ENCODE results near the gene USH2A. TPM values are rescaled to one million over a fixed set of nuclear protein-coding genes. Genes with fewer than 3 reads are reported as not detected.

Gene USH2A
- total and polyA plus RNA-seq, 8 donors = 0.37 to 0.58 TPM; not detected in 6

DNA sequence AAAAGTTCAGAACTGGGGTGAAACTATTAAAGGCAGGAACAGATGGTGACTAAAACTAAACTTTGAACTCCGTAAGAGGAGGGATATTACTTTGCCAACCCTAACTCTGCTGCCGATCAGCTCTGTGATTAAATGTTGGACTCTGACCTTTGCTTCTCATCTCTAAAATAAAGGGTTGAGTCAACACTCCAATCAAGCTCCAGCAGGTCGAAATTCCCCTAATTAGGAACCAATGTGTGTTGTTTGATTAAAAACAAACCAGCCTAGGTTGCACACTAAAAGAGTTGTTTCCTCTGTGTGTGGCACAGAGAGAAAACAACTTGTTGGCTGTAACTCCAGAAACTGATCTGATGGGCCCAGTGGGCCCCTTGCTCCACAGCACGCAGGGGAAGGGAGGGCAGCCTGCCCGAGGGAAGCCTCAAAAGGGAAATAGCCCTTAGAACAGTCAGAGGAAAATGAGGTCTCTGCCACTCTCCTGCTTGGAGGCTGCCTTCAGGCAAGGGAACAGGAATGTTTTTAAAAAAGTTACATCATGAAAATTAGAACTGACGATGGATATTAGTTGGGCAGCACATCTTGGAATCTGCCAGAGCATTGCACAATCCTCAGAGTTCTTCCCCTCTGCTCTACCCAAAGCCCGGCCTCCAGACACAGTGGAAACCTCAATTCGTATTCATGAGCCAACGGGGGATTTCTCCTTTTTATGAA is 786.8 kb downstream of the USH2A start:
- H3K4me3 ChIP-seq = peak overlapping the region in 2 of 4 donors; percentile 9 to 13
- peak in 1 of 2 donors; percentile 16 for DNase-seq

DNA sequence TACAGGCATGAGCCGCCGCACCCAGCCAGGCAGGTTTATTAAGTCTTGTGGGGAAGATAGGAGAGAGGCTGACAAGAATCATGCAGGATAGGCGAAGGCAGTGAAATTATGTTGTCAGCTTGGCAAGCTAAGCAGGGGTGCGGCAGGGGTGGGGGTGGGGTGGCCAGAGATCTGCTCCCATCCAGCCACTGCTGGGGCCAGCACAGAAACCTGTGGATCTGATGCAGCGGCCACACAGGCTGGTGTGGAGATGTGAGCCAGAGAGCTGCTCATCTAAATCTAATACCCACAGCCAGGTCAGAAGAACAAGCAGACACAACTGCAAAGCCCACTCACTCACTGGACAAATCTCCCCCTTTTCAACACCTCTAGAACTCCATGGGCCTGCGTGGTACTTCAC is 787.4 kb downstream of the USH2A start:
- H3K9me3 ChIP-seq = no peaks in the 10 kb centered on the region
- TF ChIP-seq POLR2AphosphoS5 (IDR thresholded peaks at IDR 0.05) (no peak), CTCF (IDR thresholded peaks at IDR 0.05) (no peak), POLR2A (IDR thresholded peaks at IDR 0.05) (no peak), EP300 (IDR thresholded peaks at IDR 0.05) (no peak)
- no peaks in the 10 kb centered on the region for H3K36me3 ChIP-seq
- intact Hi-C loops (cut with DNase I; ENCODE audit: low total_unique reads) = no loop called here
- H3K4me1 ChIP-seq = peaks cover 9 to 31% (median 21%) of the 10 kb centered on the region in 4 donors
- peak overlapping the region in 3 of 5 donors; percentile 71 to 77 (median 74) for H3K27ac ChIP-seq
- 68 to 85% (median 76%) methylated on average over 6 of the region's 6 CpGs for WGBS, 5 donors
- peak in 1 of 2 donors; percentile 12 for DNase-seq
- no peak overlapping the region for H3K4me3 ChIP-seq
- no peaks in the 10 kb centered on the region for H3K27me3 ChIP-seq

More for the DNA sequence above, 786.8 kb downstream of the USH2A start:
- Histone ChIP-seq H3K27me3 (no peaks in the 10 kb centered on the region), H3K4me1 (peaks cover 9 to 26% (median 20%) of the 10 kb centered on the region in 4 donors), H3K27ac (peak overlapping the region in 4 of 5 donors; percentile 34 to 77 (median 72)), H3K36me3 (no peaks in the 10 kb centered on the region), H3K9me3 (no peaks in the 10 kb centered on the region)
- intact Hi-C loops (cut with DNase I; ENCODE audit: low total_unique reads) = no loop called here
- no peak for TF ChIP-seq POLR2AphosphoS5 (IDR thresholded peaks at IDR 0.05)
- no peak for TF ChIP-seq CTCF (IDR thresholded peaks at IDR 0.05)
- no peak for TF ChIP-seq EP300 (IDR thresholded peaks at IDR 0.05)
- TF ChIP-seq POLR2A (IDR thresholded peaks at IDR 0.05) = no peak
- WGBS, 5 donors = 40 to 50% (median 42%) methylated on average over 9 of the region's 9 CpGs

DNA sequence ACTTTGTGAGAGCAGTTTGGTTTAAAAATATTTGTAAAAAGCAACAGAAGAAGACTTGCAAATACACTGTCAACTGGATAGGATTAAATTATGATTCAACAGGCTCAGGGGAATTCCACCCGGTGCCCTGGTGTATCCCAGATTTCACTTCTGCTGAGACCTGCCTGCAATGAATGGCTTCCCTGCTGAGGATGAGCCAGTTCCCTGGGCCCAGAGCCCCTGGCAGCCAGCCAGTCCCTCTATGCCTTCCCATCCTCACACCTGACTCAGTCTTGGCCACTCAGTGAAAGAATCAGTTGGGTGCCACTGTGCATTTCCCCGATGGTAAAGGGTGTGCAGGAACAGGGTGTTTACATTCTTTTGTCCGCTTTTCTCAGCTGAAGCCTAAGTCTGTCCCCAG is 791.8 kb downstream of the USH2A start:
- 26 to 35% (median 33%) methylated on average over 3 of the region's 3 CpGs for WGBS, 5 donors
- peaks cover 0 to 21% (median 12%) of the 10 kb centered on the region in 4 donors for H3K4me1 ChIP-seq
- DNase-seq = peak in 1 of 2 donors; percentile 17
- no peak overlapping the region for H3K4me3 ChIP-seq
- TF ChIP-seq POLR2AphosphoS5 (IDR thresholded peaks at IDR 0.05) (no peak), POLR2A (IDR thresholded peaks at IDR 0.05) (no peak), EP300 (IDR thresholded peaks at IDR 0.05) (no peak), CTCF (IDR thresholded peaks at IDR 0.05) (no peak)
- H3K27ac ChIP-seq = no peak overlapping the region
- H3K36me3 ChIP-seq = no peaks in the 10 kb centered on the region
- intact Hi-C loops (cut with DNase I; ENCODE audit: low total_unique reads) = no loop called here
- no peaks in the 10 kb centered on the region for H3K9me3 ChIP-seq
- no peaks in the 10 kb centered on the region for H3K27me3 ChIP-seq

GRCh38 chr1:215631040-215631439 is 792.2 kb downstream of the USH2A start:
- Histone ChIP-seq H3K27ac (no peak overlapping the region), H3K9me3 (no peaks in the 10 kb centered on the region), H3K4me1 (peaks cover 0 to 17% (median 8%) of the 10 kb centered on the region in 4 donors), H3K36me3 (no peaks in the 10 kb centered on the region), H3K27me3 (no peaks in the 10 kb centered on the region), H3K4me3 (no peak overlapping the region)
- intact Hi-C loops (cut with DNase I; ENCODE audit: low total_unique reads) = no loop called here
- TF ChIP-seq POLR2A (IDR thresholded peaks at IDR 0.05) (no peak), POLR2AphosphoS5 (IDR thresholded peaks at IDR 0.05) (no peak), EP300 (IDR thresholded peaks at IDR 0.05) (no peak), CTCF (IDR thresholded peaks at IDR 0.05) (no peak)
- DNase-seq = no peak
- WGBS, 5 donors = 68 to 86% (median 73%) methylated on average over 1 of the region's 1 CpG
